Bronchial epithelial cell (primary cell): ENCODE data around the gene PPP2R2B. TPM values are rescaled to one million over a fixed set of nuclear protein-coding genes. Genes with fewer than 3 reads are reported as not detected.

Experiments used
- DNase-seq: peaks from one replicate; pipeline ENCODE4 v3.0.0-alpha.2; 2010; ENCODE audit warnings: low read depth
- FAIRE-seq: peaks from 2 replicates; lab custom pipeline; 2011; peaks lifted over from hg19 to GRCh38; lab: Jason Lieb, UNC
- H3K27me3 ChIP-seq: 2 replicates; pipeline ENCODE4 v1.5.1; 2011; ENCODE audit warnings: low read length; ENCODE audit not compliant: control insufficient read depth, insufficient read depth
- H3K36me3 ChIP-seq: 2 replicates; pipeline ENCODE4 v1.5.1; 2011; ENCODE audit warnings: low read length; ENCODE audit not compliant: control insufficient read depth, insufficient read depth
- H3K4me3 ChIP-seq: 2 replicates; pipeline ENCODE4 v1.5.1; 2011; ENCODE audit warnings: mild to moderate bottlenecking, low read depth, low read length, control low read depth
- total RNA-seq: library from RNA; depleted of rRNA; stranded (reverse); fragments of >200 nt; gene quantifications from 2 replicates; pipeline ENCODE4 v1.2.1, GENCODE V29; 2014
- TF ChIP-seq, protein P1 (sequence below): IDR thresholded peaks from 2 replicates; pipeline ENCODE4 v1.5.1; 2011; ENCODE audit warnings: mild to moderate bottlenecking, moderate library complexity, low read length, control low read depth, inconsistent platforms; ENCODE audit not compliant: insufficient read depth, severe bottlenecking

PPP2R2B gene
- total RNA-seq, 1 donor from 2014 or later, result under 0.01 TPM

GRCh38 chr5:146607659-146608332 is 270.8 kb downstream of the PPP2R2B start:
- DNase-seq, result no peak
- FAIRE-seq, result no peak
- TF ChIP-seq, protein P1, sequence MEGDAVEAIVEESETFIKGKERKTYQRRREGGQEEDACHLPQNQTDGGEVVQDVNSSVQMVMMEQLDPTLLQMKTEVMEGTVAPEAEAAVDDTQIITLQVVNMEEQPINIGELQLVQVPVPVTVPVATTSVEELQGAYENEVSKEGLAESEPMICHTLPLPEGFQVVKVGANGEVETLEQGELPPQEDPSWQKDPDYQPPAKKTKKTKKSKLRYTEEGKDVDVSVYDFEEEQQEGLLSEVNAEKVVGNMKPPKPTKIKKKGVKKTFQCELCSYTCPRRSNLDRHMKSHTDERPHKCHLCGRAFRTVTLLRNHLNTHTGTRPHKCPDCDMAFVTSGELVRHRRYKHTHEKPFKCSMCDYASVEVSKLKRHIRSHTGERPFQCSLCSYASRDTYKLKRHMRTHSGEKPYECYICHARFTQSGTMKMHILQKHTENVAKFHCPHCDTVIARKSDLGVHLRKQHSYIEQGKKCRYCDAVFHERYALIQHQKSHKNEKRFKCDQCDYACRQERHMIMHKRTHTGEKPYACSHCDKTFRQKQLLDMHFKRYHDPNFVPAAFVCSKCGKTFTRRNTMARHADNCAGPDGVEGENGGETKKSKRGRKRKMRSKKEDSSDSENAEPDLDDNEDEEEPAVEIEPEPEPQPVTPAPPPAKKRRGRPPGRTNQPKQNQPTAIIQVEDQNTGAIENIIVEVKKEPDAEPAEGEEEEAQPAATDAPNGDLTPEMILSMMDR, result no peak

DNA sequence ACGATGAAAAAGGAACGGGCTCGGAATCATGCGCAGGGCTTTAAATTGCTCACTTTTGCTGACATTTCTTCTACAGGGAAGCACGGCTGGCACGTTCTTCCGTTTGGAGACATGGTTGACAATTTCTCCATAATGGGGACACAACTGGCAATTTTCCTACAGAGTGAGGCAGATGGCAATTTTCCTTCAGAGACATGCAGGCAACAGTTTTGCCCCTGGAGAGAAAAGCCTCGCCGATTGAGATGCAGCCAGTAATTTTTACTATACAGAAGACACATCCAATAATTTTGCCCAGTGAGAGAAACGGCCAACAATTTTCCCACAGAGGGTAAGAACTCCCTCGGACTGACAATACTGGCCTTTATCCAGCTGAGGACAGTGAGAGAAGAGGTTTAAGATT is 271.7 kb downstream of the PPP2R2B start:
- FAIRE-seq (no peak), DNase-seq (no peak)
- no peaks in the 10 kb centered on the region for H3K27me3 ChIP-seq
- no peaks in the 10 kb centered on the region for H3K36me3 ChIP-seq
- TF ChIP-seq, protein P1, result no peak
- H3K4me3 ChIP-seq, result no peak overlapping the region

More at GRCh38 chr5:146607659-146608332, 270.8 kb downstream of the PPP2R2B start:
- no peak overlapping the region for H3K4me3 ChIP-seq
- no peaks in the 10 kb centered on the region for H3K36me3 ChIP-seq
- H3K27me3 ChIP-seq, result no peaks in the 10 kb centered on the region

GRCh38 chr5:146600376-146600775 is 278.2 kb downstream of the PPP2R2B start:
- H3K4me3 ChIP-seq, result no peak overlapping the region
- no peaks in the 10 kb centered on the region for H3K27me3 ChIP-seq
- no peak for FAIRE-seq
- no peaks in the 10 kb centered on the region for H3K36me3 ChIP-seq
- TF ChIP-seq, protein P1, result no peak
- no peak for DNase-seq

DNA sequence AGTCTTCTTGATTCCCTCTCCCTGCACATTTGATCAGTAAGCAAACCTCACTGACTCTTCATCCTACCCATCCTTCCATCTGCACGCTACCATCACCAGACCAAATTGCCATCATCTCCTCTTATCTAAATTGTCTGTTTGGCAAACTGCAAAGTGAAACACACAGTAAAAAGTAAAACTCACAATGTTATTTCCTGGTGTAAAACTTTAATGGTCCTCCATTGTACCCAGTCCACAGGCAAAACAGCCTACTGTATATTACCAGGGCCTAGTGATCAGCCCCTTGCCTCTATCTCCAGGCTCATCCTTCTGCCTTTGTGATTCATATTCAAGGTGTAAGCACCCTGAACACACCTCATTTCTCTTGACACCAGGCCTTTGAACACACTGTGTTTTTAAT is 279.3 kb downstream of the PPP2R2B start:
- H3K27me3 ChIP-seq, result no peaks in the 10 kb centered on the region

DNA sequence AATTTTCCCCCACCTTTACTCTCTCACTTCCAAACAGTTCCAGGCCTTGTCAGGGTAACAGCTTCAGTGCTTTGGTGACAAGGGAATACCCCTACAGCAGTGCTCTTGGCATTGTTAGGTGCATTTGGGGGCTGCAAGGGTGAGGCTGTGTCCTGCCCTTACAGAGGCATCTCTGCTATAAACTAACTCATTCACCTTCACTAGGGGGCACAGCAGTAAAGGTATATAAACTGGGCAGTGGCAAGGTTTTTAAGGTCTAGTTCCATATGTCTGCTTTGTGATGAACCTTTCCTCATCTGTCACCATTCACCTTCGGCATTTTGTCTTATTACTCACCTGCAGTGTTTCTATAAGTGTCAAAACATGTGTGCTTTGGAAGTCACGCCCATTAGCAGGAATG is 283.5 kb downstream of the PPP2R2B start:
- TF ChIP-seq, protein P1, result no peak
- Histone ChIP-seq H3K27me3 (no peaks in the 10 kb centered on the region), H3K4me3 (no peak overlapping the region), H3K36me3 (no peaks in the 10 kb centered on the region)
- DNase-seq (no peak), FAIRE-seq (no peak)

More for the DNA sequence above, 279.3 kb downstream of the PPP2R2B start:
- no peak overlapping the region for H3K4me3 ChIP-seq
- TF ChIP-seq, protein P1, result no peak
- DNase-seq (no peak), FAIRE-seq (no peak)
- H3K36me3 ChIP-seq, result no peaks in the 10 kb centered on the region

- H3K4me3 ChIP-seq, result no peak overlapping the region
- no peaks in the 10 kb centered on the region for H3K36me3 ChIP-seq
- H3K27me3 ChIP-seq, result no peaks in the 10 kb centered on the region
- no peak for DNase-seq
- FAIRE-seq, result no peak
- TF ChIP-seq, protein P1, result no peak
These were observed 286.2 kb downstream of the PPP2R2B start for GRCh38 chr5:146592352-146592751.
